SIG-M5 (cell line): ENCODE results near the gene PMPCA.

Experiments used
- DNase-seq: peaks from one replicate; lab custom pipeline; 2025; lab: John Stamatoyannopoulos, UW

Gene PMPCA

DNA sequence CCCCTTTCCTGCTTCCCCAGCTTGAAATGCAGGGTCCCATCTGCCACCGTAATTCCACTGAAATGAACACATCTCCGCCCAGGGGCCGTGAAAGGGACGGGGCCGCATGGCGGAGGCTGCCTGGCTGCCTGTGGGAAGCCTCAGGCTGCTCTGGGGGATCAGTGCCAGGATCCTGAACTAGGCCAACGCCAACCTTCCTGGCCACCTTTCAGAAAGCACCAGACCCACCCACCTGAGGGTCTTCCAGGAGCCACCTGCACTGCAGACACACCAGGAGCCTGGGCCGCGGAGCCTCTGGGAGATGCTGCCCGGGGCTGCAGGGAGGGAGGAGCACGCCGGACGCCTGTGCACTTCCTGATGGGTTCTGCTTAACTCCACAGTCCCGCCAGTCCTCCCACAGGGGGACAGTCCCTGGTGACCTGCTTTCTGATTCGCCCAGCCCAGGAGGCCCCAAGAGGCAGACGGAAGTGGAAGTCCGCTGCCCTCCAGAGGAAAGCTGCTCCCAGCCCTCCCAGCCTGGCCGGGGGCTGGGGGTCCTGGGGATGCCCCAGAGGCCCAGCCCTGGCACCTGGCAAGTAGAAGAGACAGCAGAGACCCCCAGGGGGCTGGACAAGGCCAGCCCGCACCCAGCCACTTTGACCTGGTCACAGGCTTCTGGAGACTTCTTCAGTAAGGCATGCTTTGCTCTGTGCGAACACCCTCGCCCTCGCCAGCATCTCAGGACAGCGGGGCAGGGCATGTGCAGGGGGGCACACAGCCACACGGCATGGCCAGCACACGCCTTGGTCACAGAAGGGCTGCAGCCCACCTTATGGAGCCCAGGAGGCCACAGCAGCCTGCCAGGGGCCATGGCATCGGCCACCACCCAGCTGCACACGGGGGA is 36.9 kb upstream of the PMPCA start, which contains the start of gene CARD9:
CARD9 (minus strand) TSS at position 370 of the 883 bp plus-strand sequence. CDS start 1,591 bp downstream, outside the sequence.
- DNase-seq: no peak

GRCh38 chr9:136374183-136374575 is 36.3 kb upstream of the PMPCA start:
- DNase-seq: no peak

GRCh38 chr9:136375096-136375495 is 35.4 kb upstream of the PMPCA start:
- DNase-seq: no peak

DNA sequence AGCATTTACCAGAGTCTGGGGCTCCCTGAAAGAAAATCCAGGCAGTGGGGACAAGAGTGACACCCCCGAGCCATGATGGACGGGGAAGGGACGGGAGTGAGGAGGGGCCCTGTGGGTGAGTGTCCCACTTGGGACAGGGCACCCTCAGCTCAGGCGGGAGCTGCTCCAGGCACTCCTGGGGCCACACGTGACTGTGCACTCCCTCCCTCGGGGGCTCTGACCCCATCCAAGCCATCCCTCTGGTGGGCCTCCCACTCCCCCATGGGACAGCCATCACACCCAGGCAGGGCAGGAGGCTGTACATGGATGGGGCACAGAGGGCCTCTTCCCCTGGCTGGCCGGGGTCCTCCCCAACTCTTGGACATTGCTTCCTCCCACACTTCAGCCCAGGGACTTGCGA is 34.0 kb upstream of the PMPCA start:
- DNase-seq: no peak

- DNase-seq: no peak
These were observed 32.9 kb upstream of the PMPCA start for GRCh38 chr9:136377341-136378169.

DNA sequence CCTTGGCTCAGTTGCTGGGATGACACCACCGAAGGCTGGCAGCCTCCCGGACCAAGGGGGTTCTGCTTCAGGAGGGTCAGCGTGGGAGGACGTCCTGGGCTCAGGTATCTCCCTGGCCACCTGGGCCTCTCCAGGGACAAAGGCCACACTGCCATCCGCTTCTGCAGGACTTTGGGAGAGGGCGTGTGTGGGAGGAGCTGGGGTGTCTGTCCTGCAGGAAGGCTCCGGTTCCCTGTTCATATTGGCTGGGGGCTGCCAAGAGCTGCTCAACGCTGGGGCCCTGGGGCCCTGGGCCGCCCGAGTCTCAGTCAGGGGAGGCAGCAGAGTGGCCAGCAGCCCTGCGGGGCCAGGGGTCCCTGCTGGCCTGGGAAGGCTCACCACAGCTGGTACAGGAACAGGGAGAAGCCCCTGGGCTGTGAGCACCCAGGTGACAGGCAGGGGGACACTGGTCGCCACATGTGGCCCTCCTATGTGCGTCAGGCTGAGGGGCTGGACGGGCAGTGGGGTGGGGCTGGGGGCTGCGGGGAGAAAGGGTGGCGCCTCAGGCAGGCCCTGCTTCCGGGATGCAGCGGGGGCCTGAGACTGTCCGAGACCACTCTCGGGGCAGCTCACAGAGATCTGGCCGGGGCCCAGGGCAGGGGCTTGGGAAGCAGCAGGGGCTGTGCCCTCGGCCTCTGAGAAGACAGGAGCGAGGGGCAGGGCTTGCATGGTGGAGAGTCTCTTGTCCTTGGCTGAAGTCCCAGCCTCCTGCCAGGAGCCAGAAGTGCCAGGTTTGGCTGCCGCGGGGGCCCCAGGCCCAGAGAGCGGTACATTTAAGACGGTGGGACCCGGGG is 32.1 kb upstream of the PMPCA start:
- DNase-seq: no peak

DNA sequence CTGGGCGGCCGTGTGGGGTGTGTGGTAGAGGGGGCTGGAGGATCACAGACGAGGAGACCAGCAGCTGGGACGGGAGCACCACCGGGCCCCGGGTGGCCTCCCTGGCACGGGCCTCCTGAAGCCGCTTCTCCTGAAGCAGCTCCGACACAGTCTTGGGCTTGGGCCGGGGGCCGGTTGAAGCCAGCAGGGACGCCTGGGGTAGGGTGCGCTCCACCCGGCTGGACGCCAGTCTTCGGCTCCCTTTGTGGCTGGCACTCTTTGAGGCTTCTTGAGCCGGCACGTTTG is 31.5 kb upstream of the PMPCA start:
- no peak for DNase-seq

GRCh38 chr9:136379401-136379800 is 31.1 kb upstream of the PMPCA start:
- DNase-seq: no peak

DNA sequence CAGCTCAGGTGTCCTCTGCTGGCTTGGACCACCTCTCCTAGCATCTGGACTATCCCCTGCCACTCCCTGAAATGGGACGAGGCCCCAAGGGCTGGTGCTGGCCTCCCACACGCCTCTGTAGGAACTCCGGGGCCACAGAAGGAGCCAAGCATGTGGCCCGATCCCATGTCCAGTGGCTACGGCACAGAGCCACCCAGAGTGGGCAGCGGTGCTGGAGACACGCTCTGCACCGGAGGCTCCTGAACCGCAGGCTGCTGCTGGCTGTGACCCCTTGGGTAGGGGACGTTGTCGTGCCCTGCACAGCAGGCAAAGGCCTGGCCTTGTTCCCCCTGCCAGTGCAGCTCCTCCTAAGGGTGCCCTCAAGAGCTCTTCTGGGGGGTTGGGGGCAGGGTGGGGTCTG is 30.6 kb upstream of the PMPCA start:
- DNase-seq: no peak

DNA sequence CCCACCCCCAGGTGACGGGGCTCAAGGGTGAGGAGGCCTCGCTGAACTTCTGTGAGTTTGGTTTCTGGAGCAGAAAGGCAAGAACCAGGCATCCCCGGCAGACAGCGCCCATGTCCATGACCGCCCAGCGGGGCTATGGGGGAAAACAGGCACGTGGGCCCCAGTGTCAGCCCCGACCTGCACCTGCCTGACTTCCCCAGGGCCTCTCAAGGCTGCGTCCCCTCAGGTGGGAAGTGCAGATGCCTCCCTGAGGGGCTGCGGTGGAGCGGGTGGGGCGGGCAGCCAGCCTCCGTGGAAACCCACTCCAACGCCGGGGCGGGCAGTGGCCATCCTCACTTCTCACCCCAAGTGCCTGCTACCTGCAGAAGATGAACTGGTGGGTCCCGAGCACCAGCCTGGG is 30.1 kb upstream of the PMPCA start:
- no peak for DNase-seq

DNA sequence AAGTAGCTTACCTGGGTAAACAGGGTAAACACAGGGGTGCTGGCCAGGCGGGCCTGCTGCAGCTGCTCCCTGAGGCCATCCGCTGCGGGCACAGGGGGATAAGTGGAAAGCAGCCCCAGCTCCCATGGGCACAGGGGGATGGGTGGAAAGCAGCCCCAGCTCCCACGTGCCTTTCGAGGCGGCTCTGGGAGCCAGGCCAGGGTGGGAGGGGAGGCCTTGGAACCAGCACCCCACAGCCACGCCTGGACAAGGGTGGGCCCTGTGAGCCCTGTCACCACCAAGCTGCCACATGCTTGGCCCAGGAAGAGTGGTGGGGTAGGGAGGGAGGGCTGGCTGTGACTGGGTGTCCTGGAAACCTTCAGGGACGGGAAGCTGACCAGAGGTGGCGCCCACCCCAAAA is 29.1 kb upstream of the PMPCA start:
- no peak for DNase-seq

- DNase-seq: no peak
These were observed 28.4 kb upstream of the PMPCA start for GRCh38 chr9:136381966-136382513.

GRCh38 chr9:136383436-136383835 is 27.0 kb upstream of the PMPCA start:
- DNase-seq: no peak

GRCh38 chr9:136385015-136385414 is 25.4 kb upstream of the PMPCA start:
- no peak for DNase-seq

- DNase-seq: no peak
These were observed 24.4 kb upstream of the PMPCA start for GRCh38 chr9:136386018-136386417.

DNA sequence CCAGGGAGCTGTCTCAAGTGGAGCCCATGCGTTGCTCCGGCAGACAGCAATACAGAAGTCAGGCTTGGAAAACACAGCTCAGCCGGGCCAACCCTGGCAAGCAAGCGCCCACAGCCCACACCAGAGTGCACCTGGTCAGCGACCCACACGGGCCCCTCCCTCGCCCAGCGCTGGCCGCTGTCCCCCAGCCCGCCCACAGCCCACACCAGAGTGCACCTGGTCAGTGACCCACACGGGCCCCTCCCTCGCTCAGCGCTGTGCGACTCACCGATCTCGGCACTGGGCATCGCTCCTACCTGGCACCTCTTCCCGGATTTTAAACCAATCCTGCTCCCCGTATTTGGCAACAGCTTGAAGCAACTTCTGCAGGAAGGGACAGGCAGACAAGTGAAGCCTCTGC is 23.2 kb upstream of the PMPCA start:
- DNase-seq: no peak

DNA sequence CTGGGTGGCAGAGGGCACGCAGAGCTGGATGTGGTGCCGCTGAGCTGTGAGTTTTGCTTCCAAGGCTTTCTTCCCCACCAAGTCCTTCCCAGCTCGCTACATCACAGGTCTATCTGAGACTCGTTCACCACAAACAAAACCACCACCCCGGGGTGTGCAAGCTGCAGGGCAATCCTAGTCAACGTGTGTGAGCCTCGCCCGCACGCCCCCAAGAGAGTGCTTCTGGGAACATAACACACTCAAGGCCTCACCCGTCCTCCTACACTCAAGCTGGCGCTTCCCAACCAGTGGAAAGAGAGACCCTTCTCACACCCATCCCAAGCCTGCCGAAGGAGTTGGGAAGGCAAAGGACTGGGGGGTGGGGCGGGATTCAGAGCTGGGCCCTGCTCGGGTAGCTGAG is 21.1 kb upstream of the PMPCA start:
- DNase-seq: no peak

GRCh38 chr9:136391737-136392537 is 18.5 kb upstream of the PMPCA start:
- DNase-seq: no peak

DNA sequence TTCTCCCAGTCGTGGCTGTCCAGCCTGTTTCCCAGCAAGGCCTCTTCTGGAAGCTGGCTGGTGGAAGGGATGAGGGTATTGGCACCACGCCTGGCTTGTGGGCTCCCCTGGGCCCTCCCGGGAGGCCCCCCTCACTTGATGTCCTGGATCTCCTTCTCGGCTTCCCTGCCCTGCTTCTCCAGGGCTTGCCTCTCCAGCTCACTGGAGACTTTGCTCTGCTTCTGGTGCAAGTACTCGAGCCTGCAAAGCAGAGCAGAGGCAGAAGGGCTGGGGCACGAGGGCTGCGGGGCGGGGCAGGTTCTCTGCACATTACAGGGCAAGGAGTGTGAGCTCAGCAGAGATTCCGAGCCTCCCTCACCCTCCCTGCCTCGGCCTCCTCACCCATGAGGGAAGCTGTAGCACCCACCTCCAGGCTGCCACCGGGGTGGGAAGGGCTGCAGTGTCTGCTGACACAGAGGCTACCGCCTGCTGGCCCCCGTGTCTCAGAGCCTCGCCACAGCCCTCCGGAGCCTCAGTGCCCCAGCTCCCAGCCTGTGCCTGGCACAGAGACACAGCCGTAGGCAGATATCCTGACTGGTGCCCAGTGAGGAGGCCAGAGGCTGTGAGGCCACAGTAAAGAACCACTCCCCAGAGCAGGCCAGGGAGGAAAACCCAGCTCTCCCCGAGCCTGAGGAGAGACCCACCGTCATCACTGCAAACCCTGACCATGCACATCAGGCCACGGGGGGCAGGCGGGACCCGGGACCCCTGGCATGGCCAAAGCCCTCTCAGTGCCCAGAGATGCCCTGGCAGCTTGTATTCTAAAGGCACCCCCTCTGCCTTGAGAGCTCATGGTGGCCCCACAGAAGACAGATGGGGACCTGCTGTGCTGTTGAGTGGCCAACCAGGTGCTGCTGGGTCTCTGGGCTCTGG is 17.7 kb upstream of the PMPCA start:
- DNase-seq: no peak

- DNase-seq: no peak
These were observed 16.9 kb upstream of the PMPCA start for GRCh38 chr9:136393531-136393930.
